Nephron (organoid): ENCODE data around the gene KRTAP1-4.
"Not testable (repeated sequence)": the region's sequence is repeated elsewhere in the genome, so short reads cannot be mapped to it uniquely, and the experiment has no call there.

Source experiments
- H3K27ac Mint-ChIP-seq, 3 experiments: 2 replicates each; pipeline ENCODE4 v1.8.0; 2020; ENCODE audit warnings: mixed read lengths in 3 of 3, mild to moderate bottlenecking in 2 of 3, moderate library complexity in 1 of 3
- H3K27me3 Mint-ChIP-seq: 2 replicates; pipeline ENCODE4 v1.8.0; 2021; ENCODE audit warnings: low read depth, mild to moderate bottlenecking, moderate library complexity, mixed read lengths
- H3K36me3 Mint-ChIP-seq: 2 replicates; pipeline ENCODE4 v1.8.0; 2020; ENCODE audit warnings: low read depth, mixed read lengths
- H3K4me1 Mint-ChIP-seq: 2 replicates; pipeline ENCODE4 v1.8.0; 2020; ENCODE audit warnings: mixed read lengths
- H3K4me3 Mint-ChIP-seq, 3 experiments: 2 replicates each; pipeline ENCODE4 v1.8.0; 2020; ENCODE audit warnings: mild to moderate bottlenecking in 3 of 3, mixed read lengths in 3 of 3, moderate library complexity in 2 of 3
- H3K9me3 Mint-ChIP-seq: 2 replicates; pipeline ENCODE4 v1.8.0; 2020; ENCODE audit warnings: mixed read lengths
- TF ChIP-seq, protein P1 (sequence below), 3 experiments: fragments of 200-600 bp; sonication (generic); IDR thresholded peaks; one replicate each; pipeline ENCODE4 v1.5.0; 2021; ENCODE audit warnings: antibody characterized with exemption in 3 of 3; ENCODE audit not compliant: unreplicated experiment in 3 of 3

Gene KRTAP1-4

GRCh38 chr17:41058741-41059140 lies 28.7 kb upstream of the KRTAP1-4 start:
- Mint-ChIP-seq H3K27ac (no peak overlapping the region), H3K9me3 (peaks cover under 1% of the 10 kb centered on the region), H3K36me3 (peaks cover under 1% of the 10 kb centered on the region), H3K4me1 (no peaks in the 10 kb centered on the region), H3K27me3 (peaks cover 4% of the 10 kb centered on the region), H3K4me3 (no peak overlapping the region)
- TF ChIP-seq, protein P1, sequence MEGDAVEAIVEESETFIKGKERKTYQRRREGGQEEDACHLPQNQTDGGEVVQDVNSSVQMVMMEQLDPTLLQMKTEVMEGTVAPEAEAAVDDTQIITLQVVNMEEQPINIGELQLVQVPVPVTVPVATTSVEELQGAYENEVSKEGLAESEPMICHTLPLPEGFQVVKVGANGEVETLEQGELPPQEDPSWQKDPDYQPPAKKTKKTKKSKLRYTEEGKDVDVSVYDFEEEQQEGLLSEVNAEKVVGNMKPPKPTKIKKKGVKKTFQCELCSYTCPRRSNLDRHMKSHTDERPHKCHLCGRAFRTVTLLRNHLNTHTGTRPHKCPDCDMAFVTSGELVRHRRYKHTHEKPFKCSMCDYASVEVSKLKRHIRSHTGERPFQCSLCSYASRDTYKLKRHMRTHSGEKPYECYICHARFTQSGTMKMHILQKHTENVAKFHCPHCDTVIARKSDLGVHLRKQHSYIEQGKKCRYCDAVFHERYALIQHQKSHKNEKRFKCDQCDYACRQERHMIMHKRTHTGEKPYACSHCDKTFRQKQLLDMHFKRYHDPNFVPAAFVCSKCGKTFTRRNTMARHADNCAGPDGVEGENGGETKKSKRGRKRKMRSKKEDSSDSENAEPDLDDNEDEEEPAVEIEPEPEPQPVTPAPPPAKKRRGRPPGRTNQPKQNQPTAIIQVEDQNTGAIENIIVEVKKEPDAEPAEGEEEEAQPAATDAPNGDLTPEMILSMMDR (IDR thresholded peaks at IDR 0.05; ENCODE audit: unreplicated experiment in 3 of 3) = no peak

GRCh38 chr17:41057547-41057946 lies 27.6 kb upstream of the KRTAP1-4 start:
- TF ChIP-seq, protein P1 (IDR thresholded peaks at IDR 0.05; ENCODE audit: unreplicated experiment in 3 of 3) = no peak
- Mint-ChIP-seq H3K27ac (no peak overlapping the region), H3K36me3 (peaks cover 4% of the 10 kb centered on the region), H3K4me3 (no peak overlapping the region), H3K9me3 (peaks cover 4% of the 10 kb centered on the region), H3K4me1 (no peaks in the 10 kb centered on the region), H3K27me3 (peaks cover 3% of the 10 kb centered on the region)

GRCh38 chr17:41055130-41055529 lies 25.1 kb upstream of the KRTAP1-4 start, which contains the start of gene KRTAP2-2:
TSS of gene KRTAP2-2 (minus strand) at chr17:41055230. CDS start at chr17:41055211, 19 bp downstream.
- H3K4me3 Mint-ChIP-seq, H3K27me3 Mint-ChIP-seq, H3K36me3 Mint-ChIP-seq, H3K4me1 Mint-ChIP-seq, H3K9me3 Mint-ChIP-seq: not testable (repeated sequence)
- peak within 1 kb of the TSS in 1 of 3 experiments; percentile 56 for H3K27ac Mint-ChIP-seq

GRCh38 chr17:41054556-41054955 lies 24.6 kb upstream of the KRTAP1-4 start:
- H3K4me1 Mint-ChIP-seq, H3K9me3 Mint-ChIP-seq, H3K27me3 Mint-ChIP-seq, H3K36me3 Mint-ChIP-seq, H3K4me3 Mint-ChIP-seq: not testable (repeated sequence)
- peak overlapping the region in 1 of 3 experiments; percentile 56 for H3K27ac Mint-ChIP-seq

DNA sequence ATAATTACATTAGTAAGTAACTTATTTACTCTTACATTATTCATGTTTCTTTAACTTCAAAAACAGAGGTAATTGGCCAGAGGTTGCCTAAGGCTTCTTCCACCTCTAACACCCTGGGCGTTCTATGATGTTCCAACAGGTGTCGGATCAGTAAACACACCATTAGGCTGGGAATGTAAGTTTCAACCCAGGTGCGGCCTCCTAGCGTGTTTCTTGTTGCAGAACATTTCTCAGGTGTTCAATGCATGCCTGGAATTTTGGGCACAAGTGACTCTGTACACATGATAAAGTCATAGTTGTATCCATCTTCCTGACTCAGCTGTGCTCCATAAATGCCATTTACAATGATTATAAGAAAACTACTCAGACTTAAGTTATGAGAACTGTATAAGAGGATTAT lies 24.0 kb upstream of the KRTAP1-4 start:
- Mint-ChIP-seq H3K4me3 (no peak overlapping the region), H3K9me3 (peaks cover 4% of the 10 kb centered on the region), H3K27ac (peak overlapping the region in 1 of 3 experiments; percentile 65), H3K36me3 (peaks cover 4% of the 10 kb centered on the region), H3K27me3 (peaks cover 3% of the 10 kb centered on the region), H3K4me1 (no peaks in the 10 kb centered on the region)
- TF ChIP-seq, protein P1 (IDR thresholded peaks at IDR 0.05; ENCODE audit: unreplicated experiment in 3 of 3) = no peak

DNA sequence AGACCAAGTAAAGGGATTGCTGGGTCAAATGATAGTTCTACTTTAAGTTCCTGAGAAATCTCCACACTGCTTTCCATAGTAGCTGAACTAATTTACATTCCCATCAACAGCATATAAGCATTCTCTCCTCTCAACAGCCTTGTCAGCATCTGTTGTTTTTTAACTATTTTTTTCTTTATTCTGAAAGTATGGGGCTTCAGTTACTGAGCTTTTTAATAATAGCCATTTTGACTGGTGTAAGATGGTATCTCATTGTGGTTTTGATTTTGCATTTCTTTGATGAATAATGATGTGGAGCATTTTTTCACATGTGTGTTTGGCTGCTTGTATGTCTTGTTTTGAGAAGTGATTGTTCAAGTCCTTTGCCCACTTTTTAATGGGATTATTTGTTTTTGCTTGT lies 22.6 kb upstream of the KRTAP1-4 start:
- Mint-ChIP-seq H3K27ac (no peak overlapping the region), H3K4me3 (no peak overlapping the region), H3K27me3 (no peaks in the 10 kb centered on the region), H3K9me3 (peaks cover 4% of the 10 kb centered on the region), H3K4me1 (no peaks in the 10 kb centered on the region), H3K36me3 (peaks cover 4% of the 10 kb centered on the region)
- TF ChIP-seq, protein P1 (IDR thresholded peaks at IDR 0.05; ENCODE audit: unreplicated experiment in 3 of 3) = no peak

- Mint-ChIP-seq H3K9me3 (peaks cover 4% of the 10 kb centered on the region), H3K4me3 (no peak overlapping the region), H3K27me3 (peaks cover 6% of the 10 kb centered on the region), H3K36me3 (peaks cover 4% of the 10 kb centered on the region), H3K27ac (no peak overlapping the region), H3K4me1 (no peaks in the 10 kb centered on the region)
- TF ChIP-seq, protein P1 (IDR thresholded peaks at IDR 0.05; ENCODE audit: unreplicated experiment in 3 of 3) = no peak
Measured at GRCh38 chr17:41049110-41049509, 19.1 kb upstream of the KRTAP1-4 start.
